Measurements from ENCODE around the gene LAMTOR4. TPM values are rescaled to one million over a fixed set of nuclear protein-coding genes. Genes with fewer than 3 reads are reported as not detected.
A peak's percentile ranks its signal among the peaks of the same experiment; 100 is the strongest.

The LAMTOR4 gene
- total RNA-seq, 6 experiments from 2014 or later, result 35.8 to 66.6 (median 44.9) TPM

DNA sequence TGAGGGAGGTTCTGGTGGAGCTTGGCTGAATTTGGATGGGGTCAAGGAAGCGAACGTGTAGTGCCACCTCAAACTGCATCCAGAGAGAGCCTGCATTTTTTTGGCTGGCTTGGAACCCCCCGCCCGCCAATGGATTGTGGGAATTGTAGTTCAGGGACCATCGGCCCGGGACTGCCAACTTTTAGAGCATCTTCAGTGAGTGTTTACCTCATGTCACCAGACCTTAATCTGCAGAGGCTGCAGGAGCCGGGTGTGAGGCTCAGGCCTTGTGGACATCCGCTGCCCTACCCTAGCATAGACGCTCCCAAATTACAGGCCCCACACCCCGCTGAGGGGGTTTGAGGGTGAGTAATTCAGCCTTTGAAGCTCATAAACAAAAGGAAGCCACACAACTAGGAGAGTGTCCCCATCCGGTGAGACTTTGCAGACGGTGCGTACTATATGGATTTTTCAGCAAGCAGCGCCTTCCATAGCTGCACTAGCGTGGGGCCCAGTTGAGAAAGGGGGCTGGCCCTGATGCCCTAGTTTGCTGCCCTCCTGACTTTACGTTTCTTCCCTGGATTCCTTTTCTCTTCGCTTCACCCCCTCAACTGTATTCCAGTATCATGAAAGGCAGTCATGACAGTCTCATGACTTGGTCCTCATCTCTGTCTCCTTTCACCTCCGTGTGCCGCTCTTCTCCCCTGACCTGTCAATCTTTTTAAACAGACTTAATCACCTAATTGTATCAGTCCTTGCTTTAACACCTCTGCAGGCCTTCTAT, 28.6 kb upstream of the LAMTOR4 start:
- H3K4me3 ChIP-seq, result peak overlapping the region; percentile 86 to 95 (median 93)
- intact Hi-C loops (cut with DNase I), result no loop called here
- peak; percentile 62 to 69 (median 68) for ATAC-seq
- peaks cover 0 to 18% (median 2%) of the 10 kb centered on the region in 4 donors for H3K4me1 ChIP-seq
- peak in 2 of 3 donors; percentile 67 to 74 for DNase-seq
- 20% methylated on average over 12 of the region's 19 CpGs for WGBS (ENCODE audit: insufficient coverage, low coverage, low lambda C conversion rate, missing lambda C conversion rate)
- no peak for TF ChIP-seq POLR2A (IDR thresholded peaks at IDR 0.05)
- TF ChIP-seq, protein P1, sequence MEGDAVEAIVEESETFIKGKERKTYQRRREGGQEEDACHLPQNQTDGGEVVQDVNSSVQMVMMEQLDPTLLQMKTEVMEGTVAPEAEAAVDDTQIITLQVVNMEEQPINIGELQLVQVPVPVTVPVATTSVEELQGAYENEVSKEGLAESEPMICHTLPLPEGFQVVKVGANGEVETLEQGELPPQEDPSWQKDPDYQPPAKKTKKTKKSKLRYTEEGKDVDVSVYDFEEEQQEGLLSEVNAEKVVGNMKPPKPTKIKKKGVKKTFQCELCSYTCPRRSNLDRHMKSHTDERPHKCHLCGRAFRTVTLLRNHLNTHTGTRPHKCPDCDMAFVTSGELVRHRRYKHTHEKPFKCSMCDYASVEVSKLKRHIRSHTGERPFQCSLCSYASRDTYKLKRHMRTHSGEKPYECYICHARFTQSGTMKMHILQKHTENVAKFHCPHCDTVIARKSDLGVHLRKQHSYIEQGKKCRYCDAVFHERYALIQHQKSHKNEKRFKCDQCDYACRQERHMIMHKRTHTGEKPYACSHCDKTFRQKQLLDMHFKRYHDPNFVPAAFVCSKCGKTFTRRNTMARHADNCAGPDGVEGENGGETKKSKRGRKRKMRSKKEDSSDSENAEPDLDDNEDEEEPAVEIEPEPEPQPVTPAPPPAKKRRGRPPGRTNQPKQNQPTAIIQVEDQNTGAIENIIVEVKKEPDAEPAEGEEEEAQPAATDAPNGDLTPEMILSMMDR (IDR thresholded peaks at IDR 0.05), result no peak
- H3K36me3 ChIP-seq, result no peaks in the 10 kb centered on the region
- H3K27me3 ChIP-seq, result no peaks in the 10 kb centered on the region
- no peaks in the 10 kb centered on the region for H3K9me3 ChIP-seq
- H3K27ac ChIP-seq, result peak overlapping the region; percentile 93 to 95 (median 94)

- no peaks in the 10 kb centered on the region for H3K27me3 ChIP-seq
- peak overlapping the region in 1 of 3 donors; percentile 86 for H3K4me3 ChIP-seq
- no peak for DNase-seq
- 25% methylated on average over 1 of the region's 1 CpG for WGBS (ENCODE audit: insufficient coverage, low coverage, low lambda C conversion rate, missing lambda C conversion rate)
- ATAC-seq, result no peak
- peaks cover 0 to 22% (median 2%) of the 10 kb centered on the region in 4 donors for H3K4me1 ChIP-seq
- H3K9me3 ChIP-seq, result no peaks in the 10 kb centered on the region
- intact Hi-C loops (cut with DNase I), result no loop called here
- H3K36me3 ChIP-seq, result no peaks in the 10 kb centered on the region
- no peak overlapping the region for H3K27ac ChIP-seq
- TF ChIP-seq POLR2A (IDR thresholded peaks at IDR 0.05), result no peak
- TF ChIP-seq, protein P1 (IDR thresholded peaks at IDR 0.05), result no peak
These were observed 28.0 kb upstream of the LAMTOR4 start for GRCh38 chr7:100120733-100121036.

DNA sequence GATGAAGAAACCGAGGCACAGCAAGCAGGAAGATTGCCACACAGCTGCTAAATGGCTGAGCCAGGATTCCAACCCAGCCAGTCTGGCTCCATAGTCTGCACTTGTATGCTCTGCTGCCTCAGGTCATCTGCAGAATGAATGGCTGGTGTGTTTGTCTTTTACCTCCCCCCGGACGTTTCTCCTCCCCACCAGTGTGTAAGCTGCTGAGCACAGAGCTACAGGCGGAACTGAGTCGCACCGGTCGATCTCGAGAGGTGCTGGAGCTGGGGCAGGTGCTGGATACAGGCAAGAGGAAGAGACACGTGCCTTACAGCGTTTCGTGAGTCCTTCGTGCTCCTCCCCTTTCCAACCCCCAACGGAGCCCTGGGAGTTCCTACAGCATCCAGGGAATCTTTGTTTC, 26.7 kb upstream of the LAMTOR4 start:
- Histone ChIP-seq H3K36me3 (no peaks in the 10 kb centered on the region), H3K9me3 (no peaks in the 10 kb centered on the region), H3K4me3 (no peak overlapping the region), H3K27ac (no peak overlapping the region), H3K27me3 (no peaks in the 10 kb centered on the region), H3K4me1 (peaks cover 0 to 29% (median 2%) of the 10 kb centered on the region in 4 donors)
- intact Hi-C loops (cut with DNase I), result no loop called here
- WGBS (ENCODE audit: insufficient coverage, low coverage, low lambda C conversion rate, missing lambda C conversion rate), result 65% methylated on average over 9 of the region's 13 CpGs
- TF ChIP-seq POLR2A (IDR thresholded peaks at IDR 0.05), result no peak
- TF ChIP-seq, protein P1 (IDR thresholded peaks at IDR 0.05), result no peak
- ATAC-seq, result no peak
- DNase-seq, result no peak

GRCh38 chr7:100122568-100122967, 26.1 kb upstream of the LAMTOR4 start:
- H3K9me3 ChIP-seq, result no peaks in the 10 kb centered on the region

More at GRCh38 chr7:100122568-100122967, 26.1 kb upstream of the LAMTOR4 start:
- 100% methylated on average over 1 of the region's 1 CpG for WGBS (ENCODE audit: insufficient coverage, low coverage, low lambda C conversion rate, missing lambda C conversion rate)
- Histone ChIP-seq H3K36me3 (no peaks in the 10 kb centered on the region), H3K4me1 (peaks cover 0 to 29% (median 2%) of the 10 kb centered on the region in 4 donors), H3K27me3 (no peaks in the 10 kb centered on the region), H3K4me3 (no peak overlapping the region), H3K27ac (no peak overlapping the region)
- intact Hi-C loops (cut with DNase I), result no loop called here
- no peak for DNase-seq
- no peak for ATAC-seq
- no peak for TF ChIP-seq POLR2A (IDR thresholded peaks at IDR 0.05)
- TF ChIP-seq, protein P1 (IDR thresholded peaks at IDR 0.05), result no peak
